Measurements from ENCODE around the gene GPATCH4. TPM values are rescaled to one million over a fixed set of nuclear protein-coding genes. Genes with fewer than 3 reads are reported as not detected.

GPATCH4 gene
- total RNA-seq, 1 experiment from 2014 or later, result 39.4 TPM

- ChIA-PET POLR2A (no interaction called here), RAD21 (ENCODE audit: low non-redundant PET in 1 of 2, low total read pairs in 2 of 2, uncharacterized antibody in 2 of 2, unreplicated experiment in 2 of 2) (no interaction called here), CTCF (interaction anchor here (0.8 kb wide), 1 partner anchor 67 kb away, joined by 3 read pairs; no protein-coding TSS in a partner anchor)
- DNase-seq (ENCODE audit: low read depth, low spot score), result no peak
- H3K4me3 ChIP-seq (replicated peaks in 1 of 2; ENCODE audit: low read depth in 1 of 2, low read length in 2 of 2), result no peak overlapping the region
- H3K9me3 ChIP-seq (ENCODE audit: control insufficient read depth in 1 of 2, insufficient read depth in 1 of 2, low read depth in 1 of 2, low read length in 2 of 2), result no peaks in the 10 kb centered on the region
- no peaks in the 10 kb centered on the region for H3K36me3 ChIP-seq (ENCODE audit: control insufficient read depth in 1 of 2, insufficient read depth in 2 of 2, low read length in 2 of 2)
- no peak overlapping the region for H2AFZ ChIP-seq (ENCODE audit: low read depth, low read length, poor library complexity, severe bottlenecking)
- no peaks in the 10 kb centered on the region for H3K27me3 ChIP-seq (ENCODE audit: insufficient read depth, low read length)
- TF ChIP-seq CTCF (IDR thresholded peaks at IDR 0.05 in 2 of 3, conservative IDR thresholded peaks at IDR 0.05 in 1 of 3; ENCODE audit: borderline replicate concordance in 1 of 3, insufficient read depth in 1 of 3, low read depth in 2 of 3, low read length in 2 of 3) (no peak), SP1 (IDR thresholded peaks at IDR 0.05; ENCODE audit: low read depth) (no peak), ZNF274 (IDR thresholded peaks at IDR 0.05; ENCODE audit: low read depth, low read length) (no peak), ELF1 (IDR thresholded peaks at IDR 0.05; ENCODE audit: borderline replicate concordance, low read depth) (no peak), RAD21 (IDR thresholded peaks at IDR 0.05; ENCODE audit: low read depth) (no peak), REST (IDR thresholded peaks at IDR 0.05; ENCODE audit: low read depth) (no peak), POLR2AphosphoS5 (IDR thresholded peaks at IDR 0.05; ENCODE audit: low read depth, low read length) (no peak), CBX3 (IDR thresholded peaks at IDR 0.05; ENCODE audit: low read depth) (no peak), SRF (IDR thresholded peaks at IDR 0.05; ENCODE audit: low read depth) (no peak), ATF3 (IDR thresholded peaks at IDR 0.05) (no peak), FOSL1 (IDR thresholded peaks at IDR 0.05; ENCODE audit: low read depth) (no peak), JUND (IDR thresholded peaks at IDR 0.05) (no peak), TCF7L2 (IDR thresholded peaks at IDR 0.05; ENCODE audit: borderline replicate concordance, extremely low read depth, insufficient read depth, insufficient read length) (no peak), YY1 (IDR thresholded peaks at IDR 0.05; ENCODE audit: extremely low read depth, insufficient replicate concordance, low read depth, low read length) (no peak), MAX (IDR thresholded peaks at IDR 0.05) (no peak), EZH2 (IDR thresholded peaks at IDR 0.05) (no peak), EGR1 (IDR thresholded peaks at IDR 0.05; ENCODE audit: low read depth) (no peak)
- no TSS peak for BruUV-seq (replicated peaks)
- H3K9me2 ChIP-seq (ENCODE audit: insufficient read depth), result no peaks in the 10 kb centered on the region
- H4K20me1 ChIP-seq (ENCODE audit: insufficient read depth), result no peaks in the 10 kb centered on the region
- no peak overlapping the region for H3K9ac ChIP-seq (ENCODE audit: low read length)
- intact Hi-C loops (cut with micrococcal nuclease), result loop anchor here (10.0 kb wide), 1 partner anchor 302 kb away; the partner anchor contains the start of gene LRRC71
- H3K27ac ChIP-seq (ENCODE audit: low read depth, low read length), result no peak overlapping the region
- ATAC-seq, result no peak
- peaks cover 3 to 7% of the 10 kb centered on the region in 2 experiments; a peak in 2 of 4 replicates for H3K4me1 ChIP-seq (ENCODE audit: control insufficient read depth in 1 of 2, insufficient read depth in 2 of 2, low read length in 2 of 2)
- H3K4me2 ChIP-seq (ENCODE audit: low read length), result no peak overlapping the region
- no peaks in the 10 kb centered on the region for H3K79me2 ChIP-seq (ENCODE audit: insufficient read depth, low read length)
These were observed 21.5 kb upstream of the GPATCH4 start for GRCh38 chr1:156622581-156623297.

Data from HCT116 (cell line).